Right atrium auricular region (tissue), 2 donors: ENCODE results near the gene RNF150. TPM values are rescaled to one million over a fixed set of nuclear protein-coding genes. Genes with fewer than 3 reads are reported as not detected.

Experiments used
- DNase-seq: peaks from one replicate; pipeline ENCODE4 v3.0.0-alpha.2; 2019; ENCODE audit warnings: low spot score
- H3K27ac ChIP-seq, 2 donors: fragments of 200-600 bp; sonication (generic); 1 replicate in 1 of 2; 2 replicates in 1 of 2; pipeline ENCODE4 v1.5.1; 2016 to 2019
- H3K27me3 ChIP-seq, 2 donors: fragments of 200-600 bp; sonication (generic); one replicate each; pipeline versions ENCODE4 v1.5.1 to v1.6.0; 2017 to 2019
- H3K36me3 ChIP-seq: fragments of 200-600 bp; sonication (generic); one replicate; pipeline ENCODE4 v1.5.1; 2016
- H3K4me1 ChIP-seq, 2 donors: fragments of 200-600 bp; sonication (generic); one replicate each; pipeline versions ENCODE4 v1.5.1 to v1.6.0; 2017 to 2019
- H3K4me3 ChIP-seq, 2 donors: fragments of 200-600 bp; sonication (generic); 1 replicate in 1 of 2; 2 replicates in 1 of 2; pipeline ENCODE4 v1.5.1; 2017 to 2019; ENCODE audit warnings: mild to moderate bottlenecking in 1 of 2, moderate library complexity in 1 of 2
- H3K9me3 ChIP-seq, 2 donors: fragments of 200-600 bp; sonication (generic); one replicate each; pipeline ENCODE4 v1.5.1; 2019
- CTCF ChIP-seq, 2 donors: fragments of 200-600 bp; sonication (generic); IDR thresholded peaks; one replicate each; pipeline ENCODE4 v1.5.1; 2019; ENCODE audit warnings: antibody characterized with exemption in 2 of 2
- total RNA-seq, 2 donors: library from RNA; depleted of rRNA; stranded (reverse); fragments of >200 nt; gene quantifications; one replicate each; pipeline ENCODE4 v1.1.0, GENCODE V29; 2016

The RNF150 gene
- total RNA-seq, 2 donors from 2014 or later: 26.2 to 34.2 TPM

GRCh38 chr4:141021397-141022110 lies 111.7 kb downstream of the RNF150 start:
- no peaks in the 10 kb centered on the region for H3K36me3 ChIP-seq
- no peak for TF ChIP-seq CTCF (IDR thresholded peaks at IDR 0.05)
- peak overlapping the region; percentile 18 to 73 for H3K27ac ChIP-seq
- no peak for DNase-seq
- H3K9me3 ChIP-seq: no peaks in the 10 kb centered on the region
- no peak overlapping the region for H3K4me3 ChIP-seq
- H3K4me1 ChIP-seq: peaks cover 0 to 41% of the 10 kb centered on the region in 2 donors
- no peaks in the 10 kb centered on the region for H3K27me3 ChIP-seq

- Histone ChIP-seq H3K27me3 (no peaks in the 10 kb centered on the region), H3K27ac (peak overlapping the region; percentile 18 to 73), H3K36me3 (no peaks in the 10 kb centered on the region), H3K9me3 (no peaks in the 10 kb centered on the region), H3K4me1 (peaks cover 0 to 36% of the 10 kb centered on the region in 2 donors), H3K4me3 (no peak overlapping the region)
- TF ChIP-seq CTCF (IDR thresholded peaks at IDR 0.05): no peak
- no peak for DNase-seq
Observed at GRCh38 chr4:141020801-141021261, 112.4 kb downstream of the RNF150 start.

- no peak for DNase-seq
- peaks cover 0 to 36% of the 10 kb centered on the region in 2 donors for H3K4me1 ChIP-seq
Observed at GRCh38 chr4:141019768-141020167, 113.5 kb downstream of the RNF150 start.

GRCh38 chr4:141016117-141016798 lies 117.0 kb downstream of the RNF150 start:
- no peak for DNase-seq
- Histone ChIP-seq H3K27ac (no peak overlapping the region), H3K27me3 (no peaks in the 10 kb centered on the region), H3K9me3 (no peaks in the 10 kb centered on the region), H3K4me3 (no peak overlapping the region), H3K4me1 (peaks cover 0 to 23% of the 10 kb centered on the region in 2 donors), H3K36me3 (no peaks in the 10 kb centered on the region)
- TF ChIP-seq CTCF (IDR thresholded peaks at IDR 0.05): no peak

More at GRCh38 chr4:141019768-141020167, 113.5 kb downstream of the RNF150 start:
- Histone ChIP-seq H3K27ac (no peak overlapping the region), H3K9me3 (no peaks in the 10 kb centered on the region), H3K4me3 (no peak overlapping the region), H3K36me3 (no peaks in the 10 kb centered on the region), H3K27me3 (no peaks in the 10 kb centered on the region)
- TF ChIP-seq CTCF (IDR thresholded peaks at IDR 0.05): no peak

GRCh38 chr4:141013899-141014298 lies 119.4 kb downstream of the RNF150 start:
- Histone ChIP-seq H3K4me3 (no peak overlapping the region), H3K27ac (no peak overlapping the region), H3K36me3 (no peaks in the 10 kb centered on the region), H3K9me3 (no peaks in the 10 kb centered on the region), H3K4me1 (peaks cover 0 to 5% of the 10 kb centered on the region in 2 donors), H3K27me3 (no peaks in the 10 kb centered on the region)
- TF ChIP-seq CTCF (IDR thresholded peaks at IDR 0.05): no peak
- no peak for DNase-seq
